Dedifferentiated amniotic fluid mesenchymal stem cell (primary cell): ENCODE data around the gene ZNF518B.
A peak's percentile ranks its signal among the peaks of the same experiment; 100 is the strongest.
"Not testable (repeated sequence)": the region's sequence is repeated elsewhere in the genome, so short reads cannot be mapped to it uniquely, and the experiment has no call there.

Experiments used
- DNase-seq: peaks from one replicate; pipeline ENCODE4 v3.0.0-alpha.2; 2016; ENCODE audit errors: extremely low spot score

ZNF518B gene

DNA sequence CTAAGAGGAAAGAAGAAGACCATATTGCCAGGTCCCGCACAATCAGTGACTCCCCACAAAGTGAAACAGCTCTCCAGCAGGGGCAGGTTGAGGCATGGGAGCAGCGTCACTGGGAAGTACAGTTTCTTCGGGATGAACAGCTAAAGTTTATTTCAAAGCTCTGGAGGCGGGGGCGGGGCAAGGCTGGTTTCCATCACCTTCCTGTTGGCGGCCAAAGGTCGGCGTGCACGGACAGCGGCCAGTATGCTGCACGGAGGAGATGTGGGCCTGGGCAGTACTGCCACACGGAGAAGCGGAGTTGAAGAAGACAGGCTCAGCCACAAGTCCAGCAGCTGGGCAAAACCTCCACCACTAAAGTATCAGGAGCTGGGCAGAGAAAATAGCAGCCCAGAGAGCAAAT, 951 bp upstream of the ZNF518B start:
- DNase-seq, result no peak

DNA sequence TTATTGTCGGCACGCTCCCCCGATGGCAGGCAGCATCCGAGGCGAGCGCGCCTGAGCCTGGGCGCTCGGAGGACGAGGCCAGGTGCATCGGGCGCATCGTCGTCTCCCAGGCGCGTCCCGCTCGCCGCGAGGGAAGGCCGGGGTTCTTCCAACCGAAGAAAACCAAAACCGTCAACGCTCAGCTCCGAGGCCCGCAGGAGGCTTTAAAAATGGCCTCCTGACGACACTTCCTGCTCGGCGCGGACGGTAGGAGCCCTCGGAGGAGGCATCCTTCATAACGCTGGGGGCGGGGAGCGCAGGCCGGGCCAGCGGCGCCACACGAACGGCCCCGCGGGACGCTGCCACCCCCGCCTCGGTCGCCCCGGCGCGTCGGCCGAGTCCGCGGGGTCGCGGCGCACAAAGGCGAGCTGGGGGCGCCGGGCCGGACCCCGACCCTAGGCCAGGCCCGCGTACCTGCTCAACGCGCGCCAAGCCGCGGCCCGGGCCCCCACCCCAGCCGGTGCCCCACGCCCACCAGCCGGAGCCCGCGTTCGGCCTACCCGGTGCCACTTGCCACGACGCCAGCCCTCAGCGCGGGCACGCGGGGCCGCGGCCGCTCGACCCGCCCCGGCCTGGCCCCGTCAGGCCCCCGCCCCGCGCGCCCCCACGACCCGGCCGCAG, 501 bp downstream of the ZNF518B start:
- peak; percentile 27 for DNase-seq

DNA sequence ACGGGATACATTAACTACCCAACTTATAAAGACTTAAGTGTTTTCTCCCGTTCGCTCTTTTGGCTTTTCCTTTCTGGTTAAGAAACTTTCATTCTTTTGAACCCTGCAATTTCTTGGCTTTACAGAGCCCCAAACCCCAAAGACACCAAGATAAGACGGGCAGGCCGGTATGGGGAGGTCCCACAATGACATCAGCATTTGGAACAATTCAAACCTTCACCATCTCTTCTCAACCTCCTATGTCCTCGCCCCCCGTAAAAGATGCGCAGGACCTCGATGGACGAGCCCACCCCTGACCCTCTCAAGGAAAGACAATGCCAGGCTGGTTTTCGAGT, 999 bp downstream of the ZNF518B start:
- no peak for DNase-seq

DNA sequence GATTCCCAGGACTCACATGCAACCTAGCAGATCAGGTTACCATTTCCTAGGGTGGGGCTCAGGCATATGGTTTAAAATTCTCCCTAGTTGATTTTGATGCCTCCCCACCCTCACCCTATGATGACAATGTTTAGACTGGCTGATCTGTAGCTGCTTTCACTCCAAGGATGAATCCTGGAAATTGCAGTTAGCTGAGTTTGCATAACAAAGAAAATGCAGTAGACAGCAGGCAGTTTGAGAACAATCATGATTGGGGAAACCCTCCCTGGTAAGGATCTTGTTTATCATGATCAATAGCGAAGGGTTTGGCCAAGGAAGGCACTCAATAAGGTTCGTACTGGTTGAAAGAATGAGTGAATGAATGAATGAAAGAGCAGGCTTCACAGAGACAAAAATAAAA, 2.1 kb downstream of the ZNF518B start:
- no peak for DNase-seq

DNA sequence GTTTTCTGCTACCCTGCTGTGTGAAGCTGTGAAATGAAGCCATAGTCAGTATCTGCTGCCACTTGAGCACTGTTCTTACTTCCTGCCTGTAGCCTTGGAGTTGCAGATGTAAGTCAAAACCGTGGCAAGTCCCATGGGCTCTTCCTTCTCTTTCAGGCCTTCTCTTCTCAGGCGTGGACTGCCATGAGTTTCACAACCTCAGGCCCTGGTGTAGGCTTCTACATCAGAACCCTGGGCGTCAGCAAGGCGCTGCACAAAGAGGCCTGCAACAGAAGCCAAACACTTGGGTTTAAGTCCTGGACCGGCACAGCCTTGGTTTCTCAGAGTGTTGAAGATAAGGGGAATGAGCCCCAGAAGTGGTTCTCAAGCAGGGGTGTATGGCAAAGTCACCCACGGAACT, 2.5 kb downstream of the ZNF518B start:
- DNase-seq, result no peak

DNA sequence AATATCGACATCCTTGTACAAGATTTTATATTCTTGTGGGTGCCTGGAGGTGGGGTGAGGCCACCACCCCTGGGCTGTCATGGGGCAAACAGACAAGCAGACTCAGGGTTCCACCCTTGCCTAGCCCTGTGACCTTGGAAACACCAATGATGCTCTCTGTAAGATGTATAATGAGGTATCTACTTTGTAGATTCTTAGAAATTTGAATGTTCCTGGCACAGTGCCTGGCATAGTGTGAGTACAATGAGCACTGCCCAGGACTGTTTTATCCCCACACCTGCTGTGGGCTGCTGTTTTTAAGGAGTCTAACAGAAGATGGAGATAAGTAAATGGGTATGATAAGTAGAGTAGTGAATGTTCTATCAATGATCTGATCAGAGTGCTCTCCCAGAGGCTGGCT, 3.1 kb downstream of the ZNF518B start:
- DNase-seq, result no peak

DNA sequence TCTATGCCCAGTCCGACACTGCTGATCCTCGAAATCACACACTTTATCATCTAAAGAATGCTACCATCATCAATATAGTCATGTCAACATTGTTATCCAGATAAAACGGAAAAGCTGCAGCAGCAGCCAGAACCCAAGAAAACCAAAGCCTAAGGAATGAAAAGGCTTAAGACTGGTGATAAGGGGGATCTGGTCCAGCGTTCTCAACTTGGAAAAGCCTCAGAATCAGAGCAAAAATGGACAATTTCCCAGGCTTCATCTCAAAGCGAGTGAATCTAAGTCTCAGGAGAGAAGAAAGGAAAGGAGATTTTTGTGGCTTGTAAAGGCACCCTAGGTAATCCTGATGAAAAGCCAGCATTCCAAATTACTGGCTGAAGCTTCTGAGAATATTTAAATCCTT, 8.2 kb downstream of the ZNF518B start:
- DNase-seq, result no peak

DNA sequence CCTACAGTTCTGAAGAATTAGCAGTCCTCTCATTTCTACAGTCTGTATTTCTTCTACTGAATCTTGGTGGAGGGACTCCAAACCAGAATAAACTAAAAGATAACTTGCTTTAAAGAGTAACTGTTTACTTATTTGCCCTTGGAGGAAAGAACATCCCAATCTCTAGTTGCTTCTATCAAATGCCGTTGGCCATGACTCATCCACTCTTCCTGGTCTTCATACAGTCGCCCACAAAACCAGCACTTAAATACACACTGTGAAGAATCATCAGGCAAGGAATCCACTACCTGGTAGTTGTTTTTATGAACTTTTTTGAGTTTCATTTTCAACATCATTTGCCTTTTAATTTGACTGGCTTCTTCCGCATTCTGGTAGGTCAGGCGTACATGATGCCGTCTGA, 14.2 kb downstream of the ZNF518B start:
- DNase-seq, result no peak

DNA sequence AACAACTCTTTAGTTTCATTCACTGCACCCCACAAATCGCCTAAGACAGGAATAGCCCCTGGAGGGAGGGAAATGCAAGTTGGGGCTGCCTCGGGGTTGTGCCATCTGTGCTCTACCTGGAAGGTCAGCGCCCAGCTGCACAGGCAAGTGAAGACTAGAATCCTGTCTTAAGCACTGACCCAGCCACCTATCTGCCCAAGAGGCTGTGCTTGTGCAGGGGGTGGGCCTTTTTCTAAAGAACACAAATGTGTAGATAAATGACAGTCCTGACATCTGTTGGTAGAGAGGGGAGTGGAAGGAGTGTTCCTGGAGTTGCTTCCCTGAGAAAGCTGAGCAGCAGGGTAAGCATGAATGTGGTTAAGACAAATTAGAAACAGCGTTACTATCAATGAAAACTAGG, 15.7 kb downstream of the ZNF518B start:
- DNase-seq, result no peak

DNA sequence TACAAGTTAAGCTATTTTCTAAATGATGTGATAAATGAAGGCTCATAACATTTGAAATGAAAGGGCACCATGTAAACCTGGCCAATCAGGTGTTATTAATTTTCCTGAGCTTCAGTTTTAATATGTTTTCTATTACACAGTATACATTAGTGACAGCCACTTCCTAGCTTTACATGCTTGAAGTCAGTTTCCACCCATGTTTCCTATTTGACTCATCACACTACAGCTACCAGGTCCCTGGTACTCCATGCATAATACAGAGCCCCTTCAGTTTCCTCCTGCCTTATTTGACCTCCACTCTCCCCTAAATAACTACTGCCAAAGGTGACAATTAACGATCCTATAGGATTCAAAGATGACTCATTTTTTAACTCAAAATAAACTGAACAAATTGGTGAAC, 18.3 kb downstream of the ZNF518B start:
- DNase-seq, result no peak

DNA sequence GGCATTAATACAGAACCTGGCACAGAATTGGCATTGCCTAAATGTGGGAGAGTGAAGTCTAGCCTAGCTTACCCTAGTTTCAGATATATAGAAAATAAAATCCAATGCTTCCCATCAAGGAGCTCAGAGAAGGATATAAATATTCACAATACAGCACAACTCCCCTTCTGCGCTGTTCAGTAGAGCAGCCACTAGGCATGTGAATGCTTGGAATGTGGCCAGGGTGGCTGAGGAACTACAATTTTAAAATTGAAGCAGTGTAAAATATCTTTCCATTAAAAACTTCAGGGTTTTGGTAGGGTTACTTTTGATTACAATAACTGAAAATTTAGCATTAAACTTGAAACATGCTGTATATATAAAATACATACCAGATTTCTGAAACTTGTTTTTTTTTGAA, 19.5 kb downstream of the ZNF518B start:
- no peak for DNase-seq

DNA sequence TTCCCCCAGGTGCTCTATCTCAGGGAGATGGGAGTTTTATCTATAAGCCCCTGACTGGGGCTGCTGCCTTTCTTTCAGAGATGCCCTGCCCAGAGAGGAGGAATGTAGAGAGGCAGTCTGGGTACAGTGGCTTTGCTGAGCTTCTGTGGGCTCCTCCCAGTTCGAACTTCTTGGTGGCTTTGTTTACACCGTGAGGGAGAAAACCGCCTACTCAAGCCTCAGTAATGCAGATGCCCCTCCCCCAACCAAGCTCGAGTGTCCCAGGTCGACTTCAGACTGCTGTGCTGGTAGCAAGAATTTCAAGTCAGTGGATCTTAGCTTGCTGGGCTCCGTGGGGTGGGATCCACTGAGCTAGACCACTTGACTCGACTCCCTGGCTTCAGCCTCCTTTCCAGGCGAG, 29.5 kb downstream of the ZNF518B start:
- not testable (repeated sequence) for DNase-seq

DNA sequence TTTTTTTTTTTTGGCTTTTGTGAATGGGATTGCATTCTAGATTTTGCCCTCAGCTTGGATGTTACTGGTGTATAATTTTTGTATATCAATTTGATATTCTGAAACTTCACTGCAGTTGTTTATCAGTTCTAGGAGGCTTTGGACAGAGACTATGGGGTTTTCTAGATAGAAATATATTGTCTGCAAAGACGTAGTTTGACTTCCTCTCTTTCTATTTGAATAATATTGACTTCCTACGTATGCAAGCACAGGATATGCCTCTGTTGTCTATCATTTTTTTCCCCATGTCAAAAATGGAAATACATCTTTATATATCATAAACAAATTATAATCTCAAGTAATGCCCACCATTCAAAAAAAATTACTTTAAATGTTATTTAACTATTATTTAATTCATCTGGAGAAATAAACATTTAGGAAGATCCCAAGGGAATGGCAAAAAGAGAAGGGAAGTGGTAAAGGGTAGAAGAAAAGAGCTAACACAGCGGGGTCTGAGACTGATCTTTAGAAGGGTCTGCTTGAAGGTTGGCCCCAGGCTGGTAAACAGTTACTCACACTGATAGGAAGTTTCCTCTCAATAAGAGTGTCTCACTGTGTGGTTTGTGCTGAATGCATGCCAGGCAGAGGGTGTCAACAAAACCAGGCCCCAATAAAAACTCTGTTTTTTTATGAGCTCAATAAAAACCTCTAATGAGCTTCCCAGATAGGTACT, 35.7 kb downstream of the ZNF518B start:
- DNase-seq, result no peak

DNA sequence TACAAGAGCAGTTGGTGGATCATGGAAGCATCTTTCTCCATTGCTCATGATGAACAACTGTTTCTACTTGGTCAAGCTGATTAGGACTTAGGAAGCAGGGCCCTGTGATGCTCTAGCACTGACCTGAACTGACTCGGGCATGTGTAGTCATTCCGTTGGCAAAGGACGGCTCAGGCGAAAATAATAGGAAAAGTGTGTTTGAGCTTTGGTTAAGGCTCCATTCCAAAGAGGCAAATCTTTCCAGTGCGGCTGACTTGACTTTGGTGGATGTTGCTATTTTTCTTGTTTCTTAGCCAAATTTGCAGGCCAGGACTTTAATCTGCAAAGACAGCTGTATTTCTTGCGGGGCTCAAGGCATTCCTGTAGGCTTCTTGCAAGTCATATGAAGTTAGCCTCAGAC, 39.5 kb downstream of the ZNF518B start:
- DNase-seq, result no peak

DNA sequence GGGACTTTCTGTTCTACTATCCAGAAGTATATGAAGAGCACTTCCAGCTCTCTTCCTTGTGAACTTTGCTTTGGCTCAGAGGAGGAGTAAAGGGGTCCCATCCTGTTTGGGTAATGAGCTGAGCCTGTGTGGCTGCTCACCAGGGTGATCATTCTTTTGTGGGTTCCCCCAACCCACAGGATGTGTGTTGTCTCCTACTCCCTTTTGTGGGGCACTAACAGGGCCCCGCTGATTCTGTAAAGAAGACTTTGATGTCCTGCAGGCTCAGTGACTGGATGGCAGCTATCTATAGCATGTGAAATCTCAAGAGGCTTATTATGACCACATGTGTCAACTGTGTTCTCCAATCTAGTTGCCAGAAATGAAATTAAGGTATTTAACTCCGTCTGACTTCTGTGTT, 40.8 kb downstream of the ZNF518B start:
- no peak for DNase-seq

DNA sequence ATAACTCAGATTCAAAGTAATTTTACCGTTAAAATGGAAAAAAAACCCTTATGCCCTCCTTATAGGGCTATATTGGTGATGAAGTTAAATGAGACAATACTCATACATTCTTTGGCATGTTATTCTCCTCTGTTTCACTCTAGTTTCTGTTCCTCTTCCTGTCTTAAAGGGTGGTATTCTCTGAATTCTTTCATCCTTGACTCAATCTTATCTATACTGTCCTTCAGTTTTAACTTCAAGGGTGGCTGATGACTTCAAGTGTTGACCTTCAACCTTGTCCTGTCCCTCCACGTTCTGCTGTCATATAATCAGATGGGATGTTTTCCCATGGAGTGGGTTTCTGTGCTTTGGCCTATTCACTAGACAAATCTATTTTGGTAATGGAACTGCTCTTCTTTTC, 44.0 kb downstream of the ZNF518B start:
- DNase-seq, result no peak

DNA sequence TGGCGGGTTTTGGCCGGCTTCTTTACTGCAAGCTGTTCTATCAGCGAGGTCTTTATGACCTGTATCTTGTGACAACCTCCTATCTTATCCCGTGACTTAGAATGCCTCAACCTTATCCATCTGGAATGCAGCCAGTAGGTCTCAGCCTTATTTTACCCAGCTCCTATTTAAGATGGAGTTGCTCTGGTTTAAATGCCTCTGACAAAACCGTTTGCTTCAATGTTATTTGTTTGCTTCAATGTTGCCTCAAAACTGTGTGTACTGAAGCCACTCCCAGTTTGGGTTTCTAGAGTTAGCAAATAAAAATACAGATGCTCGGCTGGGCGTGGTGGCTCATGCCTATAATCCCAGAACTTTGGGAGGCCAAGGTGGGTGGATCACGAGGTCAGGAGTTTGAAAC, 51.6 kb downstream of the ZNF518B start:
- no peak for DNase-seq

DNA sequence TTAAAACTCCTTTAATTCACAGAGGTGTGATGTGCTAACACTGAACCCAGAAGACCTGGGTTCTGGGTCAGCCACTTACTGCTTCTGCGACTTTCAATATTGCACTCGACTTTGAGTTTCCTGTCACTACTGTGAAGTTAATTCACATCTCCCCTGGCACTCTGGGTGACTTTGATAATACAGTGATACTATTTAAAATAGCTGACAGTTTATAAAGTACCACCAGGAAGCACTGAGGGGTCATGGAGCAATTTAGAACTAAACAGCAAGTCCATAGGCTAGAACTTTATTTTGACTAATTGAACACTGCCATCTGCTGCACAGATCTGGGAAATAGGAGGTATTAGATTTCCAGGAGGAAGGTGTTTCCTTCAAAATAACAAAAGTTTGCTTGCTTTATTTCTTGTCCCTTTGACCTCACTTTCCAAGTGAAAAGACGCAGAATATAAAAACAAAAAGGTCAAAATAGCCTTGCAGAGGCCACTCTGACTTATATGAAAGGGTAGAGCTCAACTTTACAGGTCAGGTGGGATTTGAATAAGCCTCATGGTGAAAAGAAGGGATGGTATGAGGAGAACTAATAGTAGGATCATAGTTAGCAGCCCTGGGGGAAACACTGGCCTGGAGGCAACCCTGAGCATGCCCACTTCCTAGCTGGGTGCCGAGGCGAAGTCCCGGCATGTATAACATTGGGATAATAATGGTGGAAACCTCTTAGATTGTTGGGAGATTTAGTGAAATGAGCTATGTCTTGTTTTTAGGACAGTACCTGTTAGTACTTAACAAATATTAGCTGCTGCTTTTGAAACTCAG, 53.4 kb downstream of the ZNF518B start:
- peak; percentile 38 for DNase-seq

DNA sequence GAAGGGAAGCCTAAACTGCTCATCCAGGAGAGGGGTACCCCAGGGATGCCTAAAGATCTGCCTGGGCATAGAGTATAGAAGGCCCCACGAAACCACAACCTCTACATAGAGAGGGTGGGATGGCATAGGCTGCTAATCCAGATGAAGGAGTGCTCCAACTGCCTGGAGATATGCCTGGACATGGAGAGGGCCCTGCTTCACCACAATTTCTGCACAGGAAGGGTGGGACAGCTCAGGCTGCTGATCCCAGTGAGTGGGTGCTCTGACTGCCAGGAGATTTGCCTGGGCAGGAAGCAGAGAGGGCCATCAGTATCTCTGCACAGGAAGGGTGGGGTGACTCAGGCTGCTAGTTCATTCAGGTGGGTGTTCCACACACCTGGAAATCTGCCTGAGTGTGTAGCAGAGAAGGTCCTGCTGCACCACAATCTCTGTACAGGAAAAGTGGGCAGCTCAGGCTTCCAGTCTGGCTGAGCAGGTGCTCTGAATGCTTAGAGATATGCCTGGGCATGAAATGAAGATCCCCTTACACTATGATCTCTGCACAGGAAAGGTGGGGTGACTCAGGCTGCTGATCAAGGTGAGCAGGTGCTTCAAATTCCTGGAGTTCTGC, 61.1 kb downstream of the ZNF518B start:
- no peak for DNase-seq
